HepG2 (cell line): ENCODE measurements around the gene PPRC1. TPM values are rescaled to one million over a fixed set of nuclear protein-coding genes. Genes with fewer than 3 reads are reported as not detected.

Experiments used
- AGO1 ChIP-seq: fragments of 200-400 bp; formaldehyde crosslinking; IDR thresholded peaks from 2 replicates; pipeline ENCODE4 v1.6.1; 2017; ENCODE audit warnings: mild to moderate bottlenecking, low read depth, low read length, moderate library complexity; ENCODE audit not compliant: poor library complexity, severe bottlenecking
- AKAP8 ChIP-seq: sonication (generic); formaldehyde crosslinking; IDR thresholded peaks from 2 replicates; pipeline ENCODE4 v1.5.1; 2020; ENCODE audit warnings: mild to moderate bottlenecking, missing genetic modification reagents
- BCL6 ChIP-seq: IDR thresholded peaks from 2 replicates; pipeline ENCODE4 v1.6.1; 2016; ENCODE audit warnings: missing genetic modification reagents, missing compliant biosample characterization
- CHCHD3 ChIP-seq: sonication (generic); formaldehyde crosslinking; IDR thresholded peaks from 2 replicates; pipeline ENCODE4 v1.8.0; 2022; ENCODE audit warnings: mild to moderate bottlenecking, missing genetic modification reagents, moderate library complexity
- ERF ChIP-seq: IDR thresholded peaks from 2 replicates; pipeline ENCODE4 v1.6.1; 2018; ENCODE audit warnings: missing biosample characterization, missing genetic modification reagents
- FOXA1 ChIP-seq, 2 experiments: fragments of 450-650 bp in 1 of 2; sonication (generic) in 1 of 2; formaldehyde crosslinking in 1 of 2; IDR thresholded peaks; 2 replicates each; pipeline versions ENCODE4 v1.4.0 to v1.6.1; 2016 to 2020; ENCODE audit warnings: missing genetic modification reagents in 1 of 2
- GFI1 ChIP-seq: sonication (generic); formaldehyde crosslinking; IDR thresholded peaks from 2 replicates; pipeline ENCODE4 v1.5.0; 2020; ENCODE audit warnings: missing genetic modification reagents, mild to moderate bottlenecking, borderline replicate concordance
- GTF3A ChIP-seq: sonication (generic); formaldehyde crosslinking; conservative IDR thresholded peaks from 2 replicates; pipeline ENCODE4 v1.4.0; 2020; ENCODE audit warnings: mild to moderate bottlenecking, missing genetic modification reagents
- HNRNPUL1 ChIP-seq: fragments of 200-400 bp; formaldehyde crosslinking; IDR thresholded peaks from 2 replicates; pipeline ENCODE4 v1.6.1; 2017; ENCODE audit warnings: low read depth, mild to moderate bottlenecking, low read length, moderate library complexity
- KAT2B ChIP-seq: fragments of 150-350 bp; IDR thresholded peaks from 2 replicates; pipeline ENCODE4 v1.6.1; 2014; ENCODE audit warnings: low read depth, low read length, borderline replicate concordance
- KDM5A ChIP-seq: fragments of 200-600 bp; sonication (generic); IDR thresholded peaks from 2 replicates; pipeline ENCODE4 v1.7.0; 2018; ENCODE audit warnings: antibody characterized with exemption, mild to moderate bottlenecking, low read length, borderline replicate concordance
- KDM5B ChIP-seq: sonication (generic); formaldehyde crosslinking; IDR thresholded peaks from 2 replicates; pipeline ENCODE4 v1.4.0; 2020; ENCODE audit warnings: missing genetic modification reagents, mild to moderate bottlenecking, borderline replicate concordance
- MXD3 ChIP-seq: IDR thresholded peaks from 2 replicates; pipeline ENCODE4 v1.6.1; 2016; ENCODE audit warnings: mild to moderate bottlenecking, missing biosample characterization, missing genetic modification reagents
- MXD4 ChIP-seq: IDR thresholded peaks from 2 replicates; pipeline ENCODE4 v1.6.1; 2016; ENCODE audit warnings: mild to moderate bottlenecking, missing biosample characterization, missing genetic modification reagents
- NR2F6 ChIP-seq, 2 experiments: IDR thresholded peaks; 2 replicates each; pipeline ENCODE4 v1.6.1; 2016; ENCODE audit warnings: antibody characterized with exemption in 1 of 2, mild to moderate bottlenecking in 1 of 2
- PCBP1 ChIP-seq: fragments of 200-400 bp; formaldehyde crosslinking; IDR thresholded peaks from 2 replicates; pipeline ENCODE4 v1.6.1; 2017; ENCODE audit warnings: mild to moderate bottlenecking, low read depth, low read length, borderline replicate concordance
- PRMT3 ChIP-seq: sonication (generic); formaldehyde crosslinking; IDR thresholded peaks from 2 replicates; pipeline ENCODE4 v1.8.1; 2022; ENCODE audit warnings: low read depth, mild to moderate bottlenecking, moderate library complexity, missing genetic modification reagents, borderline replicate concordance
- PTBP1 ChIP-seq: fragments of 200-400 bp; formaldehyde crosslinking; IDR thresholded peaks from 2 replicates; pipeline ENCODE4 v1.6.1; 2018; ENCODE audit warnings: low read length, low read depth; ENCODE audit not compliant: poor library complexity, severe bottlenecking
- SPEN ChIP-seq: sonication (generic); formaldehyde crosslinking; IDR thresholded peaks from 2 replicates; pipeline ENCODE4 v1.5.1; 2020; ENCODE audit warnings: low read depth, mild to moderate bottlenecking, missing genetic modification reagents
- SRSF1 ChIP-seq: fragments of 200-400 bp; formaldehyde crosslinking; optimal IDR thresholded peaks from 2 replicates; pipeline ENCODE3; 2017; ENCODE audit warnings: mild to moderate bottlenecking, low read depth, low read length, moderate library complexity
- STAT5B ChIP-seq: sonication (generic); formaldehyde crosslinking; IDR thresholded peaks from 2 replicates; pipeline ENCODE4 v1.4.0; 2020; ENCODE audit warnings: missing genetic modification reagents
- YEATS2 ChIP-seq: sonication (generic); formaldehyde crosslinking; IDR thresholded peaks from 2 replicates; pipeline ENCODE4 v1.4.0; 2020; ENCODE audit warnings: missing genetic modification reagents, borderline replicate concordance
- ZNF274 ChIP-seq: sonication (generic); formaldehyde crosslinking; IDR thresholded peaks from 2 replicates; pipeline ENCODE4 v1.5.1; 2020; ENCODE audit warnings: mild to moderate bottlenecking, missing genetic modification reagents
- ZNF317 ChIP-seq: sonication (generic); formaldehyde crosslinking; IDR thresholded peaks from 2 replicates; pipeline ENCODE4 v1.5.0; 2020; ENCODE audit warnings: mild to moderate bottlenecking, missing genetic modification reagents
- ZNF44 ChIP-seq: sonication (generic); formaldehyde crosslinking; IDR thresholded peaks from 2 replicates; pipeline ENCODE4 v1.5.1; 2020; ENCODE audit warnings: mild to moderate bottlenecking, missing genetic modification reagents
- ZNF749 ChIP-seq: sonication (generic); formaldehyde crosslinking; IDR thresholded peaks from 2 replicates; pipeline ENCODE4 v1.8.0; 2022; ENCODE audit warnings: mild to moderate bottlenecking, missing genetic modification reagents, moderate library complexity, borderline replicate concordance
- ZSCAN31 ChIP-seq: sonication (generic); formaldehyde crosslinking; IDR thresholded peaks from 2 replicates; pipeline ENCODE4 v1.5.0; 2020; ENCODE audit warnings: low read depth, mild to moderate bottlenecking, missing genetic modification reagents
- polyA plus RNA-seq, 8 experiments: library from polyadenylated mRNA; depleted of rRNA in 3 of 8; stranded (reverse) in 7 of 8; unstranded in 1 of 8; fragments of >200 nt; fragmentation: Illumina TruSeq in 4 of 8; extraction: Trizol in 4 of 8; gene quantifications; 2 replicates each; pipeline versions ENCODE4 v1.2.1 to v1.2.3, GENCODE V29; 2011 to 2016; ENCODE audit warnings: low read depth in 4 of 8, missing spikeins in 1 of 8, mixed read lengths in 1 of 8; ENCODE audit not compliant: insufficient read depth in 1 of 8
- total RNA-seq, 5 experiments: library from RNA; depleted of rRNA; stranded (reverse); fragments of >200 nt; fragmentation: Illumina TruSeq; extraction: Trizol; gene quantifications; 2 replicates each; pipeline ENCODE4 v1.2.3, GENCODE V29; 2016; ENCODE audit warnings: low read depth in 1 of 5
- TF ChIP-seq, protein P1 (sequence below): sonication (generic); formaldehyde crosslinking; IDR thresholded peaks from 2 replicates; pipeline ENCODE4 v1.4.0; 2020; ENCODE audit warnings: missing genetic modification reagents
- TF ChIP-seq, protein P2 (sequence below): sonication (generic); formaldehyde crosslinking; IDR thresholded peaks from 2 replicates; pipeline ENCODE4 v1.9.0; 2021; ENCODE audit warnings: missing genetic modification reagents, borderline replicate concordance

PPRC1 gene
- total and polyA plus RNA-seq, 2 of the 13 experiments (the other 11 are each of a cell fraction or from before 2014, with no cell fraction given) = 18.7 to 24.2 TPM

GRCh38 chr10:102152545-102152890 is 19.7 kb downstream of the PPRC1 start (continued):
- TF ChIP-seq MXD3 (CRISPR knock-in tag) (no peak), AGO1 (peak; percentile 52), HNRNPUL1 (no peak), GTF3A (CRISPR knock-in tag) (no peak), PRMT3 (CRISPR knock-in tag) (no peak), KAT2B (no peak), STAT5B (CRISPR knock-in tag) (no peak), SRSF1 (peak; percentile 15), AKAP8 (CRISPR knock-in tag) (no peak), MXD4 (peak; percentile 52; the same call in 1 of the 2 replicates), SPEN (CRISPR knock-in tag) (no peak), PTBP1 (no peak), PCBP1 (no peak), CHCHD3 (no peak), GFI1 (no peak), ZNF317 (CRISPR knock-in tag) (no peak), BCL6 (no peak), ERF (CRISPR knock-in tag) (no peak; the same call in 1 of the 2 replicates), ZNF749 (CRISPR knock-in tag) (no peak), ZNF44 (CRISPR knock-in tag) (no peak; the same call in 1 of the 2 replicates), ZSCAN31 (CRISPR knock-in tag) (no peak), FOXA1 (IDR thresholded peaks at IDR 0.05) (no peak), FOXA1 (CRISPR knock-in tag; IDR thresholded peaks at IDR 0.05) (no peak), ZNF274 (CRISPR knock-in tag) (no peak), KDM5B (no peak), YEATS2 (no peak), NR2F6 (IDR thresholded peaks at IDR 0.05) (no peak), NR2F6 (CRISPR knock-in tag; IDR thresholded peaks at IDR 0.05) (no peak), KDM5A (0 out of 2 replicates have a peak, but pooled peaks have one; percentile 55)
- TF ChIP-seq, protein P1, sequence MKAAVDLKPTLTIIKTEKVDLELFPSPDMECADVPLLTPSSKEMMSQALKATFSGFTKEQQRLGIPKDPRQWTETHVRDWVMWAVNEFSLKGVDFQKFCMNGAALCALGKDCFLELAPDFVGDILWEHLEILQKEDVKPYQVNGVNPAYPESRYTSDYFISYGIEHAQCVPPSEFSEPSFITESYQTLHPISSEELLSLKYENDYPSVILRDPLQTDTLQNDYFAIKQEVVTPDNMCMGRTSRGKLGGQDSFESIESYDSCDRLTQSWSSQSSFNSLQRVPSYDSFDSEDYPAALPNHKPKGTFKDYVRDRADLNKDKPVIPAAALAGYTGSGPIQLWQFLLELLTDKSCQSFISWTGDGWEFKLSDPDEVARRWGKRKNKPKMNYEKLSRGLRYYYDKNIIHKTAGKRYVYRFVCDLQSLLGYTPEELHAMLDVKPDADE (CRISPR knock-in tag) = no peak
- TF ChIP-seq, protein P2, sequence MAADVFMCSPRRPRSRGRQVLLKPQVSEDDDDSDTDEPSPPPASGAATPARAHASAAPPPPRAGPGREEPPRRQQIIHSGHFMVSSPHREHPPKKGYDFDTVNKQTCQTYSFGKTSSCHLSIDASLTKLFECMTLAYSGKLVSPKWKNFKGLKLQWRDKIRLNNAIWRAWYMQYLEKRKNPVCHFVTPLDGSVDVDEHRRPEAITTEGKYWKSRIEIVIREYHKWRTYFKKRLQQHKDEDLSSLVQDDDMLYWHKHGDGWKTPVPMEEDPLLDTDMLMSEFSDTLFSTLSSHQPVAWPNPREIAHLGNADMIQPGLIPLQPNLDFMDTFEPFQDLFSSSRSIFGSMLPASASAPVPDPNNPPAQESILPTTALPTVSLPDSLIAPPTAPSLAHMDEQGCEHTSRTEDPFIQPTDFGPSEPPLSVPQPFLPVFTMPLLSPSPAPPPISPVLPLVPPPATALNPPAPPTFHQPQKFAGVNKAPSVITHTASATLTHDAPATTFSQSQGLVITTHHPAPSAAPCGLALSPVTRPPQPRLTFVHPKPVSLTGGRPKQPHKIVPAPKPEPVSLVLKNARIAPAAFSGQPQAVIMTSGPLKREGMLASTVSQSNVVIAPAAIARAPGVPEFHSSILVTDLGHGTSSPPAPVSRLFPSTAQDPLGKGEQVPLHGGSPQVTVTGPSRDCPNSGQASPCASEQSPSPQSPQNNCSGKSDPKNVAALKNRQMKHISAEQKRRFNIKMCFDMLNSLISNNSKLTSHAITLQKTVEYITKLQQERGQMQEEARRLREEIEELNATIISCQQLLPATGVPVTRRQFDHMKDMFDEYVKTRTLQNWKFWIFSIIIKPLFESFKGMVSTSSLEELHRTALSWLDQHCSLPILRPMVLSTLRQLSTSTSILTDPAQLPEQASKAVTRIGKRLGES = no peak
